ENCODE results near the gene PRKN.

GRCh38 chr6:162618448-162619002 is 109.0 kb downstream of the PRKN start:
- TF ChIP-seq, protein P1, sequence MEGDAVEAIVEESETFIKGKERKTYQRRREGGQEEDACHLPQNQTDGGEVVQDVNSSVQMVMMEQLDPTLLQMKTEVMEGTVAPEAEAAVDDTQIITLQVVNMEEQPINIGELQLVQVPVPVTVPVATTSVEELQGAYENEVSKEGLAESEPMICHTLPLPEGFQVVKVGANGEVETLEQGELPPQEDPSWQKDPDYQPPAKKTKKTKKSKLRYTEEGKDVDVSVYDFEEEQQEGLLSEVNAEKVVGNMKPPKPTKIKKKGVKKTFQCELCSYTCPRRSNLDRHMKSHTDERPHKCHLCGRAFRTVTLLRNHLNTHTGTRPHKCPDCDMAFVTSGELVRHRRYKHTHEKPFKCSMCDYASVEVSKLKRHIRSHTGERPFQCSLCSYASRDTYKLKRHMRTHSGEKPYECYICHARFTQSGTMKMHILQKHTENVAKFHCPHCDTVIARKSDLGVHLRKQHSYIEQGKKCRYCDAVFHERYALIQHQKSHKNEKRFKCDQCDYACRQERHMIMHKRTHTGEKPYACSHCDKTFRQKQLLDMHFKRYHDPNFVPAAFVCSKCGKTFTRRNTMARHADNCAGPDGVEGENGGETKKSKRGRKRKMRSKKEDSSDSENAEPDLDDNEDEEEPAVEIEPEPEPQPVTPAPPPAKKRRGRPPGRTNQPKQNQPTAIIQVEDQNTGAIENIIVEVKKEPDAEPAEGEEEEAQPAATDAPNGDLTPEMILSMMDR (IDR thresholded peaks at IDR 0.05; ENCODE audit: poor library complexity): no peak
- peak; percentile 70 for TF ChIP-seq EZH2phosphoT487 (IDR thresholded peaks at IDR 0.05; ENCODE audit: low read depth, severe bottlenecking, unreplicated experiment)
- no peak for TF ChIP-seq EZH2 (IDR thresholded peaks at IDR 0.05; ENCODE audit: borderline replicate concordance)
